ENCODE results near the gene EML6.

The EML6 gene

DNA sequence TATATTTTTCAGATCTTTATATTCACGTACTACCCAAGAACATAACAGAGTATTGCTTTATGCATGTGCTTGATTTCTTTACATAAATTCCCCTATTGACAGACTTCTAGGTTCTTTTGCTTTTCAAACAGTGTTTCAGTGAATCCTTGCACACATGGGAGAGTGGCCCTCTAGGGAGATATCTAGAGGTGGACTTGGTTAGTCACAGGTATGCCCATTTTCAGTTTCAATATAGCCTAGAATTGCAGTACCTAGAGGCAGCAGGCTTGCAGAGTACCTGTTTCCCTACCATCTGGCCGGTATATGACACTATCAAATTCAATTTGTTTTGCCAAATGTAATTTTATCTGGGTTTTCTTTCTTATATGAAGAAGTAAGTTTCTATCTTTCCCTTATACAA, 36.8 kb downstream of the EML6 start:
- DNase-seq: no peak

- no peak for DNase-seq
These were observed 40.3 kb downstream of the EML6 start for GRCh38 chr2:54763636-54764291.

DNA sequence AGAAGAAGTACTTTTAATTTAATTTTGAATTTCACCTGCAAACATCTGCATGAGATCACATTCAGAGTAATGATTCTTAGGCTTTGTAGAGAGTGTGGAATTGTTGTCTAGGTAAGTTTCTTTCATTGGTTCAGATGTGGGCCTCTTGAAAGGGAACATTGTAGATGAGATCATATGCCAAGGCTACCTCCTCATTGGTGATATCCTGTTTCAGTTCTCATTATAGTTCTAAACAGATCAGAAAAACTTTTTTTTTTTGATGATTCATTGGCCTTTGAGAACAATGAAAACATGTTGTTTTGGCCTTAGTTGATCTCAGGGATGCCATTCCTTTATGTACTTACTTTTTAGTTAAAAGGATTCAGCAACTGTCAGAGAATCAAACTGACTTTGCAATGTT, 44.5 kb downstream of the EML6 start:
- DNase-seq: no peak

- DNase-seq: no peak
These were observed 45.4 kb downstream of the EML6 start for GRCh38 chr2:54768772-54769428.

DNA sequence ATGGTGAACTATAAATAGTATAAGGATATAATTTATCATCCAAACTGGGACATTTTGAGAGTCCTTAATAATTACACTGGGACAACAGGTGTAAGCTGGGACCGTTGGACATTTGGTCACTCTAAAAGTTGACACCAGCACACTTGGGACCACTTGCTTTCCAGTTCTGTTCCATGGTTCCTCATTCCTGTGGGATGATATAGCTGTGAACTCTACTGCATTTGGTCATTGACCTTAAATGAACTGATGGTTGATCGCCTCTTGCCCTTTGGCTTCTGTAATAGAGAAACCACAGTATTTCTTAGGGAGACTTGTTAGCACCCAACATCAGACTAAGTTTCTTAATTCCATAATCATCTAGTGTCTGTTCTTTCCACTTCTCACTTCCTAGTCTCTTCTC, 46.7 kb downstream of the EML6 start:
- DNase-seq: no peak

GRCh38 chr2:54770676-54771075, 47.2 kb downstream of the EML6 start:
- DNase-seq: no peak

- no peak for DNase-seq
These were observed 47.9 kb downstream of the EML6 start for GRCh38 chr2:54771166-54771885.

DNA sequence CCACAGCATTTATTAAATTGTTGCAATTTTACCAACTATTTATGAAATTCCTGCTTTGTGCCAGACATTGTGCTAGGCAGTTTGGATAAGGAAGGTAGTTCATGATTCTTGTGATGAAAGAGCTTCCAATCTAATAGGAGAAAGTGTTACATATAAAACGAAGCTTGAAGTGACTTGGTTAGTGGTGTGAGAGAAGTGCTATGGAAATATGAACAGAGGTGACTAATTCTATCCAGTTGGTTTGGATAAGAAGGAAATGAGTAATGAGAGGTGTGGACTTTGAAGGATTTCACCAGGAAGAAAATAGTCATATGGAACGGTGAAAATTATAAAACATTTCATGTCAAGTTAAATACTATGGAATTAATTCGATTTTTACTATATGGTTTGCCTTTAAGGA, 48.6 kb downstream of the EML6 start:
- DNase-seq: no peak

GRCh38 chr2:54772531-54772930, 49.1 kb downstream of the EML6 start:
- DNase-seq: no peak

DNA sequence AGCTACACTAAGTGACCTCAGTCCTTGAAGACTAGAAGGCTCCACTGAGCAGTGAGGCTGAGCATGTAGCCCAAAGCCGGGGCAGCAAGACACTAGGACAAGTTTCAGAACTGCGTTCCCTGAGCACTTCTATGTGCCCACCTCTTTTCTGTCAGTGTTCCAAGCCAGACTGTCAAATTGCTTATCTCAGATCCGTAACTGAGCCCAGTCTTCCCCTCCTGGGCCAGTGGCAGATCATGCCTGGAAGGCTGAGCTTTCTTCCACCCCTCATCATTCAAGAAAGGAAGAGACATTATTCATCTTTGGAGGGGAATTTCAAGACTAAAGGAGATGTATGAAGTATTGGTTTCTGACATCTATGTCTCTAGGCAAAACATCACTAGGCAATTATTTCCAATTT, 49.8 kb downstream of the EML6 start:
- no peak for DNase-seq

GRCh38 chr2:54773838-54774237, 50.4 kb downstream of the EML6 start:
- DNase-seq: no peak

GRCh38 chr2:54775710-54776109, 52.2 kb downstream of the EML6 start:
- DNase-seq: no peak

DNA sequence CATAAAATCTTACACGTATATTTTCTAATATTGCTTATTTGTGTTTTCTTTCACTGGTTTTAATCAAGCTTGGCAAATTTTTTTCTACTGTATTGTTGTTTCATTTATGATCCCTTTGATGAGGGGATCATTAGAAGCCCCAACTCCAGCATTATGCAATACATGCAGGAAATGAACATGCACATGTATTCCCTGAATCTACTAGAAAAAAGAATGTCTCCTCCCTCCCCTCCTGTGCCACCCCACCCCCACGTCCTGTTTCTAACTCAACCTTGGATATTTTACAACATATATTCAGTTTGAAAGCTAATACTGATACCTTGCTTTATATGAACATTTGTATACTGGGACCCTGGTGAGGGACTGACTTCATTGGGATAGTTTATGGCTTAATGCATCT, 53.0 kb downstream of the EML6 start:
- DNase-seq: no peak

GRCh38 chr2:54783349-54783748, 59.9 kb downstream of the EML6 start:
- no peak for DNase-seq

DNA sequence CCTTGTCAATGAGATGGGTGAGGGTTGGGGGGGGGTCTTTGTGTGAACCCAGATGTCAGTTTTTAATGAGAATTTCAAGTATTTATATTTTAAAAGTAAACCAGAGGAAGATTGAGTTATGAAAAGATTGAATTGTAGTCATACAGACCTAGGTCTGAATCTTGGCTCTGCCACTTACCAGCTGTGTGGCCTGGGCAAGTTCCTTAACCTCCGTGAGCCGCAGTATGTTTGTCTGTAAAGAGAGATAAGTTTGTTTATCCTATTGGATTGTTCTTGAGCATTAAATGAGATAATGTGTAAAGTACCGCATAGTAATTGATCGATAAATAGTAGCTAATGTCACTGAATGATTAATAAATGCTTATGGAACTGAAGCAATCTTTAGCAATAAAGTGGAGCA, 63.8 kb downstream of the EML6 start:
- no peak for DNase-seq

- DNase-seq: no peak
These were observed 64.4 kb downstream of the EML6 start for GRCh38 chr2:54787755-54788366.

DNA sequence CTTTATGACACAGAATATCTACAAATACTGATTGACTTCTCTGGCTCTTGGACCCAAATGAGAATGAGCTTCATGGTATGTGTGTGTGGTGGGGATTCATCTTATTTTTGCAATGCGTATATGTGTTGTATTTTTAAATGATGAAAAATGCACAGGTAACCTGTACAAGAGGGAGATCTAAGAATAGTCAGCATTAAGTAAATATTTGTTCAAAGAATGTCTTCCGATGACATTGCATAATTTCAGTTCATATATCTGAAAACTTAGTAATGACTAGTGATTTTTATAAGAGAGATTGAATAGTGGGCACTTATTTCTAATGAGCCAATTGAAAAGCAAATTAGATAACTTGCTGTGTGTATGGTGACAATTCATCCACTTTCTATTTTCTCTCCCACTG, 66.4 kb downstream of the EML6 start:
- DNase-seq: no peak

DNA sequence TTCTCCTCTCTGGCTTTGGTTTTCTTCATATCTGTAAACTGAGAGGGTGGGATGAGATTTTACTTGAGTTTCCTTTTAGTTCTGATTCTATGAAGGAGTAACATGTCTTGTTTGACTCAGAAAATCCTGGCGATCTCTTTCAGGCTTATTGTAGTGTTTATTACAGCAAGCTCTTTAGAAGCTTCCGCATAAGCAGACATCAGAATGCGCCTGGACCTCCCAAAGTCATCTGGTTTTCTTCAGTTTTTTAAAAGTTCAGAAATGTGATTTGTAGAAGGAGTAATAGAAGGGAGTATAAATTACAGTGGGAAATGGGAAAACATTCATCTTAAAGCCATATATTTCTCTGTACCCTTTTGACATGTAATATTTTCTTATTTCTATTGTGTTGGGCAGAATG, 68.4 kb downstream of the EML6 start:
- no peak for DNase-seq

DNA sequence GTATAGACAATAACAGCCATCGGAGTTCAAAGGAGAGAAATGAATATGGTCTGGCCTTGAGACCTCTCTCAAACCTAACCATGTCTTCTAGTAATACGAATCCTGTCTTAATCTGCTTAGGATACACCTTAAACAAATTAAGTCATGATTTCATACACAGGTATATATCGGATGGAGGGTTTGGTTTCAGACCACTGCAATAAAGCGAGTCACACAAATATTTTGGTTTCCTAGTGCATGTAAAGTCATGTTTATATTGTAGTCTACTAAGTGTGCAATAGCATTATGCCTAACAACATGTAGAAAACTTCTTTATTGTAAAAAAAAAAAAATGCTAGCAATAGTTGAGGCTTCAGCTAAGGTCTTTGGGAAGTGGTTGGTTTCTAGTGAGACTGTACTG, 73.8 kb downstream of the EML6 start:
- no peak for DNase-seq

GRCh38 chr2:54801352-54801751, 77.9 kb downstream of the EML6 start:
- DNase-seq: peak; percentile 13

DNA sequence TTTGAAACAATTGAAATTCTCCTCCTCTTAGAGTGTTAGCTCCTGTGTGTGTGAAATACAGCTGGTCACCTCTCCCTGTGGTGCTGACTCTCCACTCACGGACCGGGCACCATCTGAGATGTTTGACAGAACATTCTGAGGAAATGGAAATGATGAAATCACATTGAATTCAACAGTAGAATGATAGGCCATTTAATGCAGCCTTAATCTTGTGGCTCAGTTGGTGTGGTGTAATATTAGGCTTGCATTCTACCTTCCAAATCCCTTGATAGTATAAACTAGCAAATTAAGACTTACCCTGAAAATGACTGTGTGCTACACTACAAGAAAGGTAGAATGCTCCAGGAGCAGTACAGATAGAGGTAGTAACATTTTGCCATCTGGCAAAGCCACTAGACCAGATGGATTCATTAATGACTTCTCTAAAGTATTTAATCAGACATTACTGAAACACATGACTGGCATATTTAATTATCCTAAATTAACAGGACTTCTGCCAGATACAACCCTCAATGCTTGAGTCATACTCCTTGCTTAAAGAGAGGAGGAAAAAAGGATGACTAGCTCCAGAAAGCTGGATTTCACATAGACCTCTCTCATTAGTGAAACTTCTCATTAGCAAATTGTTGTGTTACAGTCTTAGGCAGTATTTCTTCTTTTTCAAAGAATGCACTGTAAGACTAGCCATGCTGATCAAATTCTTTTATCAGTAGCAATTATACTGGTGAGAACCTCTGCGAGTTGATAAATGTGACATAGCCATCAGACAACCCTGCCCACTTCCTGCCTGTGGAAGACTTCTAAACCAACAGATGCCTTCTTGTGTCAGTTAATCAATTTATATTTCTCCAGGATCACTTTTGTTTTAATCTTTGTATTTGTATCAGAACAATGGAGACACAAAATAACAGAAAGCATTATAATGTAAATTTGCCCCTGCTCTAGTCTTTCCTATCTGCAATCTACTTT, 80.6 kb downstream of the EML6 start:
- no peak for DNase-seq

DNA sequence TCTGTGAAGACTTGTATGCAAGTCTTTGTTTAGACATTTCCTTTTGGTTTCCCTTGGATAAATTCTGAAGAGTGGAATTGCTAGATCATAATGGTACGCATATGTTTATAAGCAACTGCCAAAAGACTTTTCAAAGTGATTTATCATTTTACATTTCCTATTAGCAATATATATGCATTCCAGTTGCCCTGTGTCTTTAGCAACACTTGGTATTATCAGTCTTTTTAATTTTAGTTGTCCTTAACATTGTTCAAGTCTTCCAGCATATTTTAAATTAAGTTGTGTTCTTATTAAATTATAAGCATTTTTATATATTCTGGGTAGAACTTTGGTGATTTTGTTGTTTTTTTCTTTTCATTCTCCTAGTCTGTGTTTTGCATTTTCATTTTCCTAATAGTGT, 81.8 kb downstream of the EML6 start:
- no peak for DNase-seq

DNA sequence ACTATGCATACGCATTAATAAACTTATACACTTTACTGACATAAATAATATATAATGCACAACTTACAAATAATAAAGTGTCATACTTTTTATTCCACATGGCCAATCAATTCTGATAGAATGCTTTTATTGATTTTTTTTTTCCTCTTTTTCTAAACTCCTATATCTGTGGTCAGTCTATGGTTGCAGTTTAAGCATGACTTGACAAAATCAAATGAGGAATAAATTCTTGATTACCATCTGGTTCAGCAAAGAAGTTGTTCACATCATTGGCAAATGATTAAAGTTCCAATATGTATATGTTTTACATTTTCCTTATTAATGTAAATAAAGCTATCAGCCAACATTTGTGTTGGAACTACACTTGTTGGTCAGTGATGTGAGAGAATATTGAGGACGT, 83.5 kb downstream of the EML6 start:
- DNase-seq: no peak

Data from midbrain (tissue), 1 donor.